ENCODE measurements around the gene TAT. TPM values are rescaled to one million over a fixed set of nuclear protein-coding genes. Genes with fewer than 3 reads are reported as not detected.

TAT gene
- total RNA-seq, 1 experiment from 2014 or later: not detected

GRCh38 chr16:71569621-71570020, 7.3 kb downstream of the TAT start:
- no peaks in the 10 kb centered on the region for H3K36me3 ChIP-seq (ENCODE audit: insufficient read depth, low read length, poor library complexity, severe bottlenecking)
- H3K27me3 ChIP-seq (replicated peaks; ENCODE audit: insufficient read depth, low read depth, low read length, poor library complexity): peaks cover under 1% of the 10 kb centered on the region
- BruUV-seq (replicated peaks): no TSS peak
- TF ChIP-seq CTCF (conservative IDR thresholded peaks at IDR 0.05; ENCODE audit: low read depth, low read length) (no peak), EZH2 (IDR thresholded peaks at IDR 0.05; ENCODE audit: borderline replicate concordance, low read depth, low read length, poor library complexity, severe bottlenecking) (no peak)
- ChIA-PET CTCF (no interaction called here), POLR2A (ENCODE audit: low non-redundant PET) (interaction anchor here (0.7 kb wide), 1 partner anchor 1752 kb away, joined by 7 read pairs; no protein-coding TSS in a partner anchor)
- DNase-seq (ENCODE audit: low spot score): no peak
- no peak overlapping the region for H3K4me3 ChIP-seq (ENCODE audit: low read depth, low read length, poor library complexity, severe bottlenecking)
- no peaks in the 10 kb centered on the region for H3K9me3 ChIP-seq (ENCODE audit: low read depth, low read length, poor library complexity, severe bottlenecking)
- intact Hi-C loops (cut with micrococcal nuclease; ENCODE audit: unreplicated experiment): loop anchor here (5.0 kb wide), 2 partner anchors 43 to 78 kb away; no protein-coding TSS in a partner anchor
- no peak overlapping the region for H3K27ac ChIP-seq (ENCODE audit: low read depth, low read length, poor library complexity, severe bottlenecking)
- peaks cover 5% of the 10 kb centered on the region for H3K4me1 ChIP-seq (ENCODE audit: insufficient read depth, low read length, poor library complexity, severe bottlenecking)

GRCh38 chr16:71568551-71568950, 8.3 kb downstream of the TAT start:
- POLR2A ChIA-PET (ENCODE audit: low non-redundant PET): no interaction called here
- CTCF ChIA-PET: no interaction called here
- Histone ChIP-seq H3K4me1 (ENCODE audit: insufficient read depth, low read length, poor library complexity, severe bottlenecking) (peaks cover 10% of the 10 kb centered on the region), H3K36me3 (ENCODE audit: insufficient read depth, low read length, poor library complexity, severe bottlenecking) (no peaks in the 10 kb centered on the region), H3K27ac (ENCODE audit: low read depth, low read length, poor library complexity, severe bottlenecking) (no peak overlapping the region), H3K27me3 (replicated peaks; ENCODE audit: insufficient read depth, low read depth, low read length, poor library complexity) (no peaks in the 10 kb centered on the region), H3K9me3 (ENCODE audit: low read depth, low read length, poor library complexity, severe bottlenecking) (no peaks in the 10 kb centered on the region), H3K4me3 (ENCODE audit: low read depth, low read length, poor library complexity, severe bottlenecking) (no peak overlapping the region)
- no peak for DNase-seq (ENCODE audit: low spot score)
- BruUV-seq (replicated peaks): no TSS peak
- intact Hi-C loops (cut with micrococcal nuclease; ENCODE audit: unreplicated experiment): loop anchor here (5.0 kb wide), 1 partner anchor 79 kb away; no protein-coding TSS in a partner anchor
- TF ChIP-seq CTCF (conservative IDR thresholded peaks at IDR 0.05; ENCODE audit: low read depth, low read length): no peak
- no peak for TF ChIP-seq EZH2 (IDR thresholded peaks at IDR 0.05; ENCODE audit: borderline replicate concordance, low read depth, low read length, poor library complexity, severe bottlenecking)

- intact Hi-C loops (cut with micrococcal nuclease; ENCODE audit: unreplicated experiment): loop anchor here (5.0 kb wide), 1 partner anchor 79 kb away; no protein-coding TSS in a partner anchor
- Histone ChIP-seq H3K9me3 (ENCODE audit: low read depth, low read length, poor library complexity, severe bottlenecking) (no peaks in the 10 kb centered on the region), H3K36me3 (ENCODE audit: insufficient read depth, low read length, poor library complexity, severe bottlenecking) (no peaks in the 10 kb centered on the region), H3K4me1 (ENCODE audit: insufficient read depth, low read length, poor library complexity, severe bottlenecking) (peaks cover 10% of the 10 kb centered on the region), H3K27ac (ENCODE audit: low read depth, low read length, poor library complexity, severe bottlenecking) (no peak overlapping the region), H3K4me3 (ENCODE audit: low read depth, low read length, poor library complexity, severe bottlenecking) (no peak overlapping the region), H3K27me3 (replicated peaks; ENCODE audit: insufficient read depth, low read depth, low read length, poor library complexity) (no peaks in the 10 kb centered on the region)
- BruUV-seq (replicated peaks): no TSS peak
- ChIA-PET CTCF (no interaction called here), POLR2A (ENCODE audit: low non-redundant PET) (no interaction called here)
- no peak for TF ChIP-seq EZH2 (IDR thresholded peaks at IDR 0.05; ENCODE audit: borderline replicate concordance, low read depth, low read length, poor library complexity, severe bottlenecking)
- no peak for TF ChIP-seq CTCF (conservative IDR thresholded peaks at IDR 0.05; ENCODE audit: low read depth, low read length)
- DNase-seq (ENCODE audit: low spot score): no peak
Measured at GRCh38 chr16:71567931-71568330, 9.0 kb downstream of the TAT start.

Measured in A673 (cell line).